C4-2B (cell line): ENCODE data around the gene AGRP.

Source experiments
- CTCF ChIP-seq: fragments of 450-650 bp; conservative IDR thresholded peaks from 2 replicates; pipeline ENCODE4 v1.5.1; 2017; ENCODE audit warnings: mild to moderate bottlenecking
- ZFX ChIP-seq: fragments of 450-650 bp; IDR thresholded peaks from 2 replicates; pipeline ENCODE4 v1.6.1; 2017

- TF ChIP-seq CTCF (no peak), ZFX (no peak)
Measured at GRCh38 chr16:67468731-67469130, 14.6 kb downstream of the AGRP start.
